ENCODE data around the gene FAM3A. TPM values are rescaled to one million over a fixed set of nuclear protein-coding genes. Genes with fewer than 3 reads are reported as not detected.
A peak's percentile ranks its signal among the peaks of the same experiment; 100 is the strongest.
"Not testable (repeated sequence)": the region's sequence is repeated elsewhere in the genome, so short reads cannot be mapped to it uniquely, and the experiment has no call there.

Gene FAM3A, protein sequence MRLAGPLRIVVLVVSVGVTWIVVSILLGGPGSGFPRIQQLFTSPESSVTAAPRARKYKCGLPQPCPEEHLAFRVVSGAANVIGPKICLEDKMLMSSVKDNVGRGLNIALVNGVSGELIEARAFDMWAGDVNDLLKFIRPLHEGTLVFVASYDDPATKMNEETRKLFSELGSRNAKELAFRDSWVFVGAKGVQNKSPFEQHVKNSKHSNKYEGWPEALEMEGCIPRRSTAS
- total RNA-seq (33.8 and 41.1 TPM in 2 replicates), polyA plus RNA-seq (68.0 and 70.9 TPM in 2 replicates)

DNA sequence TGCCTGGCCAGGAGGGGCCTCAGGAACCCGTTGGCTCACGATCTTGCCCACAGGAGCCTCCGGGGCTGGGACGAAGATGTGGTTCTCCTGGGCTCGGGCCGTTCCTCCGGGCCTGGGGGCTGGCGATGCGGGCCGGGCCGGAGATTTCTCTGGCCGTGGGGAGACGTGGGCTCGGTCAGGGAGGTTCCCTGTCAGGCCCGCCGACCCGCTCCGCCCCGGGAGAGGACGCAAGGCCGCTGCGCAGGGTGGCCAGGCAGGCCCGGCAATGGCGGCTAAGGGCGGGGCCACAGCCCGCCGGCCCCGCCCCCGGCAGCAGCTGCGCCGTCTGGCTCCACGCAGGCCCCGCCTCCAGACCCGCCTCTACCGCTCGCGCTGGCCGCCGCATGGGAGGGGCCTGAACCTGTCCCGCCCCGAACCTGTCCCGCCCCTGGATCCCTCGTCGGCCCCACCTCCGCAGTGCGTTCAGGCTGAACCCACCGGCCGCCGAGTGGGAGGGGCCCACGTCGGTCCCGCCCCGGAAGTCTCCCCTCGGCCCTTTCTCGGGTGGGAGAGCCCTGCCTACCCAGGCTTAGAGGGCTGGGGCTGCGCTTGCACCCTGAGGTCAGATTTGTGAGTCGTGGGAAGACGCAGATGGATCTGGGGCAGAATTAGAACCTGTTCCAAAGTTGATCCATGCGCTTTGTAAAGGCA lies at the start of gene FAM3A:
Gene FAM3A, minus strand, starts transcription at position 267 of the 690 bp plus-strand sequence. CDS start 460 bp downstream, outside the sequence.
- H3K4me1 ChIP-seq (ENCODE audit: insufficient read depth), result peaks cover 14% of the 10 kb centered on the region
- no peaks in the 10 kb centered on the region for H4K20me1 ChIP-seq (ENCODE audit: insufficient read depth, poor library complexity, severe bottlenecking)
- H3K27me3 ChIP-seq, result no peaks in the 10 kb centered on the region
- peaks cover 6% of the 10 kb centered on the region for H3K79me2 ChIP-seq
- H3K4me2 ChIP-seq, result peak within 1 kb of the TSS; percentile 72
- no peaks in the 10 kb centered on the region for H3K36me3 ChIP-seq (replicated peaks; ENCODE audit: insufficient read depth, low read depth)
- 57% methylated on average over 15 of the region's 59 CpGs for WGBS (ENCODE audit: low lambda C conversion rate, missing lambda C conversion rate)
- DNase-seq (ENCODE audit: low spot score), result peak; percentile 95
- H3K9me2 ChIP-seq (replicated peaks; ENCODE audit: insufficient read depth), result no peaks in the 10 kb centered on the region
- peak within 1 kb of the TSS; percentile 41 for H3K4me3 ChIP-seq
- H3K27ac ChIP-seq, result peak within 1 kb of the TSS; percentile 97
- no peaks in the 10 kb centered on the region for H3K9me3 ChIP-seq (ENCODE audit: low read depth)
- H2AFZ ChIP-seq, result no peak within 1 kb of the TSS
- TF ChIP-seq, protein P1, sequence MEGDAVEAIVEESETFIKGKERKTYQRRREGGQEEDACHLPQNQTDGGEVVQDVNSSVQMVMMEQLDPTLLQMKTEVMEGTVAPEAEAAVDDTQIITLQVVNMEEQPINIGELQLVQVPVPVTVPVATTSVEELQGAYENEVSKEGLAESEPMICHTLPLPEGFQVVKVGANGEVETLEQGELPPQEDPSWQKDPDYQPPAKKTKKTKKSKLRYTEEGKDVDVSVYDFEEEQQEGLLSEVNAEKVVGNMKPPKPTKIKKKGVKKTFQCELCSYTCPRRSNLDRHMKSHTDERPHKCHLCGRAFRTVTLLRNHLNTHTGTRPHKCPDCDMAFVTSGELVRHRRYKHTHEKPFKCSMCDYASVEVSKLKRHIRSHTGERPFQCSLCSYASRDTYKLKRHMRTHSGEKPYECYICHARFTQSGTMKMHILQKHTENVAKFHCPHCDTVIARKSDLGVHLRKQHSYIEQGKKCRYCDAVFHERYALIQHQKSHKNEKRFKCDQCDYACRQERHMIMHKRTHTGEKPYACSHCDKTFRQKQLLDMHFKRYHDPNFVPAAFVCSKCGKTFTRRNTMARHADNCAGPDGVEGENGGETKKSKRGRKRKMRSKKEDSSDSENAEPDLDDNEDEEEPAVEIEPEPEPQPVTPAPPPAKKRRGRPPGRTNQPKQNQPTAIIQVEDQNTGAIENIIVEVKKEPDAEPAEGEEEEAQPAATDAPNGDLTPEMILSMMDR (IDR thresholded peaks at IDR 0.05; ENCODE audit: poor library complexity), result no peak
- TF ChIP-seq EZH2phosphoT487 (IDR thresholded peaks at IDR 0.05; ENCODE audit: low read depth, severe bottlenecking, unreplicated experiment) (no peak), EZH2 (IDR thresholded peaks at IDR 0.05; ENCODE audit: borderline replicate concordance) (no peak)

DNA sequence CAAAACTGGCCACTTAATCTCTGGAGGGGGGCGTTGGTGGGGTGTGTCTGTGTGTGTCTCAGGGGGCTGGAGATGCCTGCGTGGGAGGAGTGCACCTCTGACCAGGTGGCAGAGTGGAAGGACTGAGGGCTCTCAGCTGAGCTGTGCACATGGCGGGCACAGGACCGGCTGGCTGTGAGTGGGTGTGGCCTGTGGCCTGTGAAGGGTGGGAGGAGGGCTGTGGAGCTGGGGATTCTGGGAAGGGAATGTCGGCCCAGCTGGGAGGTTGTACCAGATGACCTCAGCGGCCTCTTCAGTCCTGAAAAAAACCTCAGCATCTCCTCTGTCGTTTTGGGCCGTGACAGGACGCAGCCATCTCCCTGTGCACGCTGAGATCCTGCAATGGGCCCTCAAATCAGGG lies 46.3 kb upstream of the FAM3A start:
- H3K9me2 ChIP-seq (replicated peaks; ENCODE audit: insufficient read depth); H3K27ac ChIP-seq; H3K79me2 ChIP-seq; H3K4me1 ChIP-seq (ENCODE audit: insufficient read depth); H2AFZ ChIP-seq; H3K36me3 ChIP-seq (replicated peaks; ENCODE audit: insufficient read depth, low read depth); H3K9me3 ChIP-seq (ENCODE audit: low read depth); H3K27me3 ChIP-seq; H3K4me3 ChIP-seq; DNase-seq (ENCODE audit: low spot score); H4K20me1 ChIP-seq (ENCODE audit: insufficient read depth, poor library complexity, severe bottlenecking); H3K4me2 ChIP-seq: not testable (repeated sequence)
- WGBS (ENCODE audit: low lambda C conversion rate, missing lambda C conversion rate), result no CpG with 5 or more reads among the region's 10 CpGs

DNA sequence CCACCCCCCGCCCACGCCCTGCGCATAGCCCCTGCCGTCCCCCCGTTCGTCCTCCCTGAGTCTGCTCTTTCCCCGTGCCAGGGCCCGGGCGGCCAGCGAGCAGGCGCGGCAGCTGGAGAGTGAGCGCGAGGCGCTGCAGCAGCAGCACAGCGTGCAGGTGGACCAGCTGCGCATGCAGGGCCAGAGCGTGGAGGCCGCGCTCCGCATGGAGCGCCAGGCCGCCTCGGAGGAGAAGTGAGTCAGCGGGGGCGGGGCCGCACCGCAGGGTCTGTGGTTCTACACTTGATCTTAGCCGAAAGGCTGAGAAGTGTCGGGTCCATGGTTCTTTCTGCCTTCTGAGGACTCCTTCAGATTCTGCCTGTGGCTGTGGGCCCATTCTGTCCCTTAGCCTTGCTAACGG lies 44.3 kb upstream of the FAM3A start:
- H3K4me2 ChIP-seq; H3K9me2 ChIP-seq (replicated peaks; ENCODE audit: insufficient read depth); H3K36me3 ChIP-seq (replicated peaks; ENCODE audit: insufficient read depth, low read depth); H3K27me3 ChIP-seq; DNase-seq (ENCODE audit: low spot score); H3K27ac ChIP-seq; H2AFZ ChIP-seq; H3K79me2 ChIP-seq; H3K4me3 ChIP-seq; H3K9me3 ChIP-seq (ENCODE audit: low read depth); H3K4me1 ChIP-seq (ENCODE audit: insufficient read depth); H4K20me1 ChIP-seq (ENCODE audit: insufficient read depth, poor library complexity, severe bottlenecking): not testable (repeated sequence)
- 96% methylated on average over 15 of the region's 31 CpGs for WGBS (ENCODE audit: low lambda C conversion rate, missing lambda C conversion rate)

DNA sequence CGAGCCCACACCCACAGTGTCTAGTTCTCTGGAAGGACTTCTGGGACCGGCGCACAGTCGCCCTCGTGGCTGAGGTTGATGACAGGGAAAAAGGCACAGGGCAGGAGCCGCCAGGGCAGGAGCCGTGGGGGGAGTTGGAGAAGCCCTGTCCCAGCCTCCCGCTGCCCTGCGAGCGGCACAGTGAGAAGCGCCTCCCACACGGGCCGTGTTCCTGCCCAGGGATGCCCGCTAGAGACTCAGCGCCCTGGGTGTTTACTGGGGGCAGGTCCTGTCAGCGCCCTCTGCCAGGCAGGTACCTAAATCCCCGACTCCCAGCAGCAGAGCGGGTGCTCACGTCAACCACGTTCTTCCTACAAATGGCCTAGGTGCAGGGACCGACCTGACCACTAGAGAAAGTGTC lies 42.9 kb upstream of the FAM3A start:
- not testable (repeated sequence) for H3K9me3 ChIP-seq (ENCODE audit: low read depth); H3K4me3 ChIP-seq; H2AFZ ChIP-seq; H3K4me1 ChIP-seq (ENCODE audit: insufficient read depth); H3K4me2 ChIP-seq; H3K79me2 ChIP-seq; H4K20me1 ChIP-seq (ENCODE audit: insufficient read depth, poor library complexity, severe bottlenecking); H3K36me3 ChIP-seq (replicated peaks; ENCODE audit: insufficient read depth, low read depth); H3K27ac ChIP-seq; DNase-seq (ENCODE audit: low spot score); H3K9me2 ChIP-seq (replicated peaks; ENCODE audit: insufficient read depth); H3K27me3 ChIP-seq
- WGBS (ENCODE audit: low lambda C conversion rate, missing lambda C conversion rate), result 95% methylated on average over 11 of the region's 21 CpGs

DNA sequence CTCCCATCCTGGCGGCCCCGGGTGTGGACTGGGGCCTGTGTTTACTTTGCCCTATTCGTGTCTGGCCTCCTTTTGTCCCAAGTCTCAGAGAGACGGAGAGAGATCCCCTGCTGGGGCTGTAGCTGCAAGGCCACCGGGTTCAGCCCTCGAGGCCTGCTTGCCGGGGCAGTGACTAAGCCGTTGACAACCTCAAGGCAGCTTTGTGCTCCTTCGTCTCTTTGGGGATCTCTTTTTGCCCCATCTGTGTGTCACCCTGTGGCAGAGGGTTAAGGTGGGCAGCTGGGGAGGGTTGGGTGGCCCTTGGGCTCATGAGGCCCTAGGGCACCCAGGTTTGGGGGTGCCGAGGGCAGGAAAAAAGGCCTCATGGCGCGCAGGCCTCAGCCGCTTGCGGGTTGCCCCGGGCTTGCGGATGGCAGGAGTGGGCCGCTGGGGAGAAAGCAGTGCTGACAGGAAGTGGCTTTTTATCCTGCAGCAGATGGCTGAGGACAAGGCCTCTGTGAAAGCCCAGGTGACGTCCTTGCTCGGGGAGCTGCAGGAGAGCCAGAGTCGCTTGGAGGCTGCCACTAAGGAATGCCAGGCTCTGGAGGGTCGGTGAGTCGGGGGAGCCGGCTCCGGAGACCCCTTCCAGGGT lies 42.1 kb upstream of the FAM3A start:
- H3K36me3 ChIP-seq (replicated peaks; ENCODE audit: insufficient read depth, low read depth); H3K27ac ChIP-seq; H4K20me1 ChIP-seq (ENCODE audit: insufficient read depth, poor library complexity, severe bottlenecking); H3K4me2 ChIP-seq; H3K4me3 ChIP-seq; H3K9me3 ChIP-seq (ENCODE audit: low read depth); H2AFZ ChIP-seq; H3K27me3 ChIP-seq; DNase-seq (ENCODE audit: low spot score); H3K79me2 ChIP-seq; H3K9me2 ChIP-seq (replicated peaks; ENCODE audit: insufficient read depth); H3K4me1 ChIP-seq (ENCODE audit: insufficient read depth): not testable (repeated sequence)
- 95% methylated on average over 5 of the region's 24 CpGs for WGBS (ENCODE audit: low lambda C conversion rate, missing lambda C conversion rate)

DNA sequence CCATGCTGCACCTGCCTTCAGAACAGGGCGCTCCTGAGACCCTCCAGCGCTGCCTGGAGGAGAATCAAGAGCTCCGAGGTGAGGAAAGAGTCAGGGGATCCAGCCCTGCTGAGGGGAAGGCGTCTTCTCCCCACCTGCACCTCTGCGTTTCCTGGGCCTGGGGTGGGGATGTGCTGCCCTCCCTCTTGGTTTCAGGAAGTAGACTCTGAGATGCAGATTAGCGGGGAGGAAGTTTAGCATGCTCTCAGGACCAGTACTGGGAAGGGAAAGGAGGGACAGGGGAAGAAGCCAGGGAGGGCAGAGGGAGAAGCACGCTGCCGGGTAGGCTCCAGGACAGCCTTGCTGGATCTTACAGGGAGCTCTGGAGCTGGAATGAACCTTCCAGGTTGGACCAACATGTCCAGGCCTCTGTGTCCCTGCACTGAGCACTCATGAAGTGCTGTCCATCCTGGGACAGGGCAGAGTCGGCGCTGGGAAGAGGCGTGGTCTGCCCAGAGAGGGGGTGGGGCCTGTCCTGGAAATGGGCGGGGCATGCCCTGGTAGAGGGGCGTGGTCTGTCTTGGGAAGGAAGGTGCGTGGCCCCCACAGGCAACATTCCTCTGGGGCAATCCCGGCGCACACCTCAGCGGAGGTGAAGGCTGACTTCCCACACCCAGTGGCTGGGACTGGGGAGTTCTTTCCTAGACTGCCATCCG lies 36.2 kb upstream of the FAM3A start:
- H3K4me3 ChIP-seq; H3K9me2 ChIP-seq (replicated peaks; ENCODE audit: insufficient read depth); H2AFZ ChIP-seq; H3K27me3 ChIP-seq; H3K4me1 ChIP-seq (ENCODE audit: insufficient read depth); DNase-seq (ENCODE audit: low spot score); H3K27ac ChIP-seq; H4K20me1 ChIP-seq (ENCODE audit: insufficient read depth, poor library complexity, severe bottlenecking); H3K36me3 ChIP-seq (replicated peaks; ENCODE audit: insufficient read depth, low read depth); H3K4me2 ChIP-seq; H3K9me3 ChIP-seq (ENCODE audit: low read depth): not testable (repeated sequence)
- WGBS (ENCODE audit: low lambda C conversion rate, missing lambda C conversion rate), result 88% methylated on average over 9 of the region's 18 CpGs
- peaks cover 39% of the 10 kb centered on the region for H3K79me2 ChIP-seq
